KMS-11 (cell line): ENCODE measurements around the gene PEA15.

Experiments used
- H2AFZ ChIP-seq: fragments of 200-600 bp; sonication (generic); 2 replicates; pipeline ENCODE4 v1.6.1; 2016; ENCODE audit warnings: antibody characterized with exemption, mixed run types, low read depth
- H3K27ac ChIP-seq: fragments of 200-600 bp; sonication (generic); 2 replicates; pipeline ENCODE4 v1.6.1; 2016; ENCODE audit warnings: mild to moderate bottlenecking, mixed run types
- H3K27me3 ChIP-seq: fragments of 200-600 bp; sonication (generic); 2 replicates; pipeline ENCODE4 v1.6.1; 2017; ENCODE audit warnings: mild to moderate bottlenecking, low read depth, mixed run types, moderate library complexity; ENCODE audit not compliant: insufficient read depth
- H3K36me3 ChIP-seq: fragments of 200-600 bp; sonication (generic); 2 replicates; pipeline ENCODE4 v1.6.1; 2017; ENCODE audit warnings: mild to moderate bottlenecking, mixed run types; ENCODE audit not compliant: insufficient read depth
- H3K4me1 ChIP-seq: fragments of 200-600 bp; sonication (generic); 2 replicates; pipeline ENCODE4 v1.6.1; 2016; ENCODE audit warnings: mild to moderate bottlenecking, low read depth, mixed run types; ENCODE audit not compliant: poor library complexity, severe bottlenecking
- H3K4me2 ChIP-seq: fragments of 200-600 bp; sonication (generic); 2 replicates; pipeline ENCODE4 v1.7.0; 2016; ENCODE audit warnings: mild to moderate bottlenecking, mixed run types
- H3K4me3 ChIP-seq: fragments of 200-600 bp; sonication (generic); IDR thresholded peaks from 2 replicates; pipeline ENCODE4 v1.6.1; 2017; ENCODE audit warnings: low read depth, low read length, mixed read lengths; ENCODE audit not compliant: insufficient read depth
- H3K79me2 ChIP-seq: fragments of 200-600 bp; sonication (generic); 2 replicates; pipeline ENCODE4 v1.6.1; 2016; ENCODE audit warnings: low read depth, mixed run types; ENCODE audit not compliant: insufficient read depth
- H3K9ac ChIP-seq: fragments of 200-600 bp; sonication (generic); 2 replicates; pipeline ENCODE4 v1.6.1; 2016; ENCODE audit warnings: mild to moderate bottlenecking, mixed run types
- H4K20me1 ChIP-seq: fragments of 200-600 bp; sonication (generic); 2 replicates; pipeline ENCODE4 v1.6.1; 2016; ENCODE audit warnings: mild to moderate bottlenecking, mixed run types; ENCODE audit not compliant: insufficient read depth
- CTCF ChIP-seq: fragments of 200-600 bp; sonication (generic); conservative IDR thresholded peaks from 2 replicates; pipeline ENCODE4 v1.6.1; 2017; ENCODE audit warnings: low read depth, mild to moderate bottlenecking, antibody characterized with exemption, low read length, moderate library complexity, mixed read lengths

Gene PEA15

GRCh38 chr1:160208557-160209320, 3.6 kb downstream of the PEA15 start:
- Histone ChIP-seq H3K79me2 (peaks cover 47% of the 10 kb centered on the region), H3K4me2 (no peak overlapping the region; the same call in 1 of the 2 replicates), H3K27me3 (no peaks in the 10 kb centered on the region), H3K9ac (no peak overlapping the region; the same call in 1 of the 2 replicates), H3K36me3 (peaks cover 17% of the 10 kb centered on the region; the same call in 1 of the 2 replicates), H3K27ac (peak overlapping the region; percentile 4; the same call in 1 of the 2 replicates), H4K20me1 (0 out of 2 replicates have a peak, but pooled peaks cover 4% of the 10 kb centered on the region), H3K4me3 (no peak overlapping the region), H2AFZ (no peak overlapping the region), H3K4me1 (peaks cover 61% of the 10 kb centered on the region)
- no peak for TF ChIP-seq CTCF

GRCh38 chr1:160209321-160210046, 4.3 kb downstream of the PEA15 start:
- no peak overlapping the region for H2AFZ ChIP-seq
- no peak overlapping the region; the same call in 1 of the 2 replicates for H3K9ac ChIP-seq
- TF ChIP-seq CTCF: 0 out of 2 replicates have a peak, but pooled peaks have one; percentile 4
- 0 out of 2 replicates have a peak, but pooled peaks cover 4% of the 10 kb centered on the region for H4K20me1 ChIP-seq
- H3K4me2 ChIP-seq: peak overlapping the region; percentile 47
- H3K4me3 ChIP-seq: peak overlapping the region; percentile 33
- peak overlapping the region; percentile 12; the same call in 1 of the 2 replicates for H3K27ac ChIP-seq
- H3K27me3 ChIP-seq: no peaks in the 10 kb centered on the region
- H3K79me2 ChIP-seq: peaks cover 47% of the 10 kb centered on the region
- H3K4me1 ChIP-seq: peaks cover 54% of the 10 kb centered on the region
- H3K36me3 ChIP-seq: peaks cover 17% of the 10 kb centered on the region; the same call in 1 of the 2 replicates

GRCh38 chr1:160210561-160210960, 5.4 kb downstream of the PEA15 start:
- Histone ChIP-seq H3K27ac (no peak overlapping the region; the same call in 1 of the 2 replicates), H3K27me3 (no peaks in the 10 kb centered on the region), H3K4me1 (peaks cover 48% of the 10 kb centered on the region), H3K79me2 (peaks cover 45% of the 10 kb centered on the region), H3K4me3 (no peak overlapping the region), H3K36me3 (peaks cover 17% of the 10 kb centered on the region; the same call in 1 of the 2 replicates), H3K9ac (no peak overlapping the region), H4K20me1 (0 out of 2 replicates have a peak, but pooled peaks cover 4% of the 10 kb centered on the region), H2AFZ (no peak overlapping the region), H3K4me2 (peak overlapping the region; percentile 47; the same call in 1 of the 2 replicates)
- no peak for TF ChIP-seq CTCF

- Histone ChIP-seq H3K36me3 (peaks cover 17% of the 10 kb centered on the region; the same call in 1 of the 2 replicates), H4K20me1 (0 out of 2 replicates have a peak, but pooled peaks cover 4% of the 10 kb centered on the region), H3K27me3 (no peaks in the 10 kb centered on the region), H3K4me2 (no peak overlapping the region), H3K9ac (no peak overlapping the region), H3K4me3 (no peak overlapping the region), H2AFZ (no peak overlapping the region), H3K27ac (no peak overlapping the region), H3K79me2 (peaks cover 38% of the 10 kb centered on the region), H3K4me1 (peaks cover 45% of the 10 kb centered on the region)
- TF ChIP-seq CTCF: no peak
These were observed 6.0 kb downstream of the PEA15 start for GRCh38 chr1:160211046-160211790.
